ENCODE data around the gene PRODH2. TPM values are rescaled to one million over a fixed set of nuclear protein-coding genes. Genes with fewer than 3 reads are reported as not detected.

PRODH2 gene
- total RNA-seq, 6 donors from 2014 or later, result not detected

GRCh38 chr19:35757749-35758608 lies 54.7 kb downstream of the PRODH2 start, which contains the start of gene PROSER3:
TSS of gene PROSER3 (plus strand) at chr19:35758176. CDS start at chr19:35758216, 40 bp downstream.
- WGBS, 2 donors, result 1% methylated on average over 39 to 47 of the region's 53 CpGs
- peak within 1 kb of the TSS; percentile 92 to 98 (median 95) for H3K27ac ChIP-seq
- peak; percentile 93 to 98 for ATAC-seq (ENCODE audit: low FRiP score in 2 of 2)
- TF ChIP-seq EP300 (IDR thresholded peaks at IDR 0.05), result no peak
- TF ChIP-seq POLR2AphosphoS5 (IDR thresholded peaks at IDR 0.05), result peak; percentile 85 to 94
- TF ChIP-seq POLR2A (IDR thresholded peaks at IDR 0.05), result peak; percentile 34 to 83 (median 70)
- no peak for TF ChIP-seq CTCF (IDR thresholded peaks at IDR 0.05)
- DNase-seq, result peak; percentile 97 to 98
- peaks cover 32 to 43% (median 34%) of the 10 kb centered on the region in 4 donors for H3K4me1 ChIP-seq
- peak within 1 kb of the TSS; percentile 72 to 99 (median 80) for H3K4me3 ChIP-seq
- peaks cover 14 to 32% (median 27%) of the 10 kb centered on the region in 4 donors for H3K36me3 ChIP-seq
- H3K27me3 ChIP-seq, result peaks cover 0 to 3% (median 1%) of the 10 kb centered on the region in 4 donors
- no peaks in the 10 kb centered on the region for H3K9me3 ChIP-seq

- Histone ChIP-seq H3K27ac (peak overlapping the region; percentile 86 to 98 (median 92)), H3K4me3 (peak overlapping the region; percentile 47 to 99 (median 75)), H3K4me1 (peaks cover 32 to 43% (median 34%) of the 10 kb centered on the region in 4 donors), H3K36me3 (peaks cover 15 to 35% (median 31%) of the 10 kb centered on the region in 4 donors), H3K9me3 (no peaks in the 10 kb centered on the region), H3K27me3 (peaks cover 0 to 3% (median 1%) of the 10 kb centered on the region in 4 donors)
- 10 to 28% methylated on average over 6 to 19 of the region's 19 CpGs for WGBS, 2 donors
- peak; percentile 66 to 69 for ATAC-seq (ENCODE audit: low FRiP score in 2 of 2)
- peak in 1 of 2 donors; percentile 11 for TF ChIP-seq POLR2AphosphoS5 (IDR thresholded peaks at IDR 0.05)
- no peak for TF ChIP-seq EP300 (IDR thresholded peaks at IDR 0.05)
- no peak for TF ChIP-seq CTCF (IDR thresholded peaks at IDR 0.05)
- TF ChIP-seq POLR2A (IDR thresholded peaks at IDR 0.05), result no peak
- DNase-seq, result peak; percentile 45 to 92
Measured at GRCh38 chr19:35757231-35757748, 55.4 kb downstream of the PRODH2 start.

GRCh38 chr19:35756377-35757230 lies 56.0 kb downstream of the PRODH2 start, which contains the start of gene HSPB6:
TSS of gene HSPB6 (minus strand) at chr19:35757029. CDS start at chr19:35757008, 21 bp downstream.
- Histone ChIP-seq H3K4me1 (peaks cover 32 to 43% (median 34%) of the 10 kb centered on the region in 4 donors), H3K36me3 (peaks cover 15 to 33% (median 31%) of the 10 kb centered on the region in 4 donors), H3K27ac (peak within 1 kb of the TSS; percentile 92 to 98 (median 95)), H3K4me3 (peak within 1 kb of the TSS; percentile 47 to 99 (median 75)), H3K9me3 (no peaks in the 10 kb centered on the region), H3K27me3 (peaks cover 0 to 3% (median 1%) of the 10 kb centered on the region in 4 donors)
- ATAC-seq (ENCODE audit: low FRiP score in 2 of 2) (peak in 1 of 2 donors; percentile 28), DNase-seq (peak in 1 of 2 donors; percentile 90)
- 15 to 17% methylated on average over 6 to 34 of the region's 52 CpGs for WGBS, 2 donors
- TF ChIP-seq CTCF (IDR thresholded peaks at IDR 0.05) (no peak), EP300 (IDR thresholded peaks at IDR 0.05) (no peak), POLR2A (IDR thresholded peaks at IDR 0.05) (peak in 2 of 4 donors; percentile 39 to 60), POLR2AphosphoS5 (IDR thresholded peaks at IDR 0.05) (peak; percentile 15 to 42)
